ENCODE measurements around the gene NUP160. TPM values are rescaled to one million over a fixed set of nuclear protein-coding genes. Genes with fewer than 3 reads are reported as not detected.
"Not testable (repeated sequence)": the region's sequence is repeated elsewhere in the genome, so short reads cannot be mapped to it uniquely, and the experiment has no call there.

NUP160 gene
- polyA plus RNA-seq, 4 donors, result 60.5 to 70.1 (median 68.1) TPM

DNA sequence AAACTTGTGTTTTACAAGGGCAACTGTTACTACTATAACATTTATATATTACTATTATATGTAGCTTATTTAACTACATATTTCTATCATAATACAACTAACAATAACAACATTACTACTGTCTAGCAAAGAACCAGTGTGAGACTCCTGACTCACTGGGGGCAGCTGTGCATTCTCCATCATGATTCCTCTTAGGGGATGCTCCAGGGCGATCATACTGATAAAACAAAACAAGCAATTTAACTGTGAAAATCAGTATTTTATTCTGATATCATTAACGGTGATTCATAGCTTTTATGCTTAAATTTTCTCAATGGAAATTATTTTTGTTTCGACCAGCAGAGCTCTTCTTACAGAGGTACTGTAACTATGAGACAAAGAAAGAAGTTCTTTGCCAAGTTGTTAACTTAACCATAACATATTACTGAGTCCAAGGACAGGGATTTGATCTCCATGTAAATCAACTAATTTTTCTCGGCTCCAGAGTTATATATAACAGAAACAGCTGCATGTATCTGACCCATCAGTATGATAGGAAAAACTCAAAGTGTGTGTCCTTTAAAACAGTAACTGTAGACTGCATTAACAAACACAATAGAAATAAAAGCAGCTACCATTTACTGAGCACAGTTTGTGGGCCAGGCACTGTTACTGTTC lies 56.2 kb downstream of the NUP160 start:
- no peak for DNase-seq (ENCODE audit: low read depth in 4 of 4, low spot score in 3 of 4)

DNA sequence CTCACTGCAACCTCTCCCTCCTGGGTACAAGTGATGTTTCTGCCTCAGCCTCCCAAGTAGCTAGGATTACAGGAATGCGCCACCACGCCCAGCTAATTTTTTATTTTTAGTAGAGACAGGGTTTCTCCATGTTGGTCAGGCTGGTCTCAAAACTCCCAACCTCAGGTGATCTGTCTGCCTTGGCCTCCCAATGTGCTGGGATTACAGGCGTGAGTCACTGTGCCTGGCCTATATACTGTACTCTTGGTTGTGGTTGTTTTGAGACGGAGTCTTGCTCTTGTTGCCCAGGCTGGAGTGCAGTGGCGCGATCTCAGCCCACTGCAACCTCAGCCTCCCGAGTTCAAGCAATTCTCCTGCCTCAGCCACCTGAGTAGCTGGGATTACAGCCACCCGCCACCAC lies 58.1 kb downstream of the NUP160 start:
- not testable (repeated sequence) for DNase-seq (ENCODE audit: low read depth in 4 of 4, low spot score in 3 of 4)

DNA sequence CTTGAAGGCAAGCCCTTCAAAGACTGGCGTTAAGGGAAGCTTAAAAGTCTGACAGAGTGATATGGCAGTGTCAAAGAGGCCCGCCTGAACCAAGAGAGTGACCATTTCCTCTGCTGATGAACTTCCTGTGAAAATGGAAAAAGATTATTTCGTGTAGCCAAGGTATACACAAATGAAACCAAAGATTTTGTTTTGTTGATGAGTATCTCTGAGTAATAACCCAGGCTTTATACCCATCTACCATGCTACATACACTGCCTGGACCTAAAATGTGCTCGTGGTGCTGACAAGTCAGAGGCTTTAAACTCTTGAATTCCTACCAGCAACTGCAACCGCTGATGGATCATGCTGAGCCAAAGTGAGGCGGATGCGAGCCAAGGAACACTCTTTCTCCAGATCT lies 60.0 kb downstream of the NUP160 start:
- DNase-seq (ENCODE audit: low read depth in 4 of 4, low spot score in 3 of 4), result no peak

DNA sequence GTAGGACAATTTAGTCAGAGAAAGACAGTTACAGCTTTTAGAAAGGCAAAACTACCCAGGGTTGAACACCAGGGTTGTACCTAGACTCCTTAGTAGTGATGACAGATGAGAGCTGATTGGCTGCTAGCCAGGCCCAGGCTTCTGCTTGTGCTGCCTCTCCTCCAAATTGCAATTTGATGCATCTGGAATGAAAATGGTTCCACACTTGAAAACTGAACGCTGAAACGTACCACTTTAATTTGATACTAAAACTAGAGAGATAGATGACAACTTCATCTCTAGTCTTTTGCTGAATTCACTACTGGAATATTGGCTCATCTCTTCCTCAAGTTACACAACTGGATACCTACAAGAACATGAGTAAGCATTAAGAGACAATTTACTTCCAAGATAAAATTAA lies 61.8 kb downstream of the NUP160 start:
- no peak for DNase-seq (ENCODE audit: low read depth in 4 of 4, low spot score in 3 of 4)

DNA sequence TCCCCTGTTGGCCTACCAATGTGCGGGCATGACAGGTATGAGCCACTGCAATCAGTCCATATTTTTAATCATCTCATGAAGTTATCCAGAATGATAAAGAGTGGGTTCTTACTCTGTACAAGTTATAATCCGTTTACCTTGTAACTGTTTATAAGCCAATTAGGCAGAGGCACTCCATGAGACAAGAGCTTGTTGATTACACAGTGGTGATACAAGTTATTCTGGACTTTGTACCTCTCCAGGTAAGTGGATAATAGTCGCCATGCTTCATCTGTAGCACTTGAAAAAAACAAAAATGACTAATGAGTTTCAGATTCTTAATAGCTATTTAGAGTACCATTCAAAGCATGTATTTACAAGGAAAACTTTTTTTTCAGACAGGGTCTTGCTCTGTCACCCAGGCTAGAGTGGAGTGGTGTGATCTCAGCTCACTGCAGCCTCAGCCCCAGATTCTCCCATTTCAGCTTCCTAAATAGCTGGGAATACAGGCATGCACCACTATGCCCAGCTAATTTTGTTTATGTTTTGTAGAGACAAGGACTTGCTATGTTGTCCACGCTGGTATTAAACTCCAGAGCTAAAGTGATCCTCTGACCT lies 63.3 kb downstream of the NUP160 start:
- DNase-seq (ENCODE audit: low read depth in 4 of 4, low spot score in 3 of 4), result no peak

DNA sequence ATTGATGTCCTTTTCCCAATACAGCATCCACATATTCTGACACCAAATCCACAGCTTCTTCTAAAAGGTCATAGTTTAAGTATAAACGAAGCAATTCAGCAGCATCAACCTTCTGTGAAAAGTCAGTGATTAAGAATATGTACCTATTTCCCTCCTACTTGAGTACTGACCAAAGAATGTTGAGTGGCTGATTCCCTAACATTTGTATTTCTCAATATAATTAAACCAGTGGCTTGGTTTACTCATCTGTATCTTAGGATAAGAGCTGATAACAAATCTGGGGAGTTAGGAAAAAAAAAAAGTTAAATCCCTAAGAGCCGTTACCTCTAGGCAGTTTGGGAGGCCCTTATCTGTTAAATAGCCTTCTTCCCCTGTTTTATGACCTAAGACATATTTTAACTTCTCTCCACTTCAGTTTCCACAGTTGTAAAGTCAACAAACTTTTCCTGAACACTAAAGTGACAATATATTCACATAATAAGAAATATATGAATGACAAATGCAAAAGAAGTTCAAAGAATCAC lies 65.0 kb downstream of the NUP160 start:
- no peak for DNase-seq (ENCODE audit: low read depth in 4 of 4, low spot score in 3 of 4)

DNA sequence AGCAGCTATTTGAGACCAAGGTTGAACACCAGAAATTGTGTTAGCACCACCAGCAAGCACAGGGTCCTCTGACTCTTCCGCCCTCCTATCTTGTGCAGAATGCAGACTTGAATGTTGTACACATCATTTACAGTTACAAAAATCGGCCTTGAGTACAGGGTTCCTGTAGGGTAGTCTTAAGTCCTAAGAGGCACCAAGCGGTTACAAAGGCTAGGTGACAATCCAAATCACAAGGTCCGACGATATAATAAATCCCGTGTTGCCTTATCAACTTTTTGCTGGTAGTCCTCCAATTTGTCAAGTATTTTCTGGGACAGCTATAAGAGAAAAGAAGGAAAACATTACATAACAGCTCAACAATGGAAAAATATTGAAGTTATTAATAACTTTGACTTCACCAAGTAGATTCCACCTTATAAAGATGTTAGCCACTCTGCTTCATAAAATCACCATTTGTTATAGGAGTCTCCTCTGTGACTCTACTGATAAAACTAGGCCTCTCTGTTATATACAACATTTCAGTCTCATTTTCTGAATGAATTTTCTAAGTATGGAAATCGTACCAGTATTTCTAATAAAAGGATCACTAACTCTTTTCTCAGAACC lies 69.2 kb downstream of the NUP160 start:
- DNase-seq (ENCODE audit: low read depth in 4 of 4, low spot score in 3 of 4), result no peak

DNA sequence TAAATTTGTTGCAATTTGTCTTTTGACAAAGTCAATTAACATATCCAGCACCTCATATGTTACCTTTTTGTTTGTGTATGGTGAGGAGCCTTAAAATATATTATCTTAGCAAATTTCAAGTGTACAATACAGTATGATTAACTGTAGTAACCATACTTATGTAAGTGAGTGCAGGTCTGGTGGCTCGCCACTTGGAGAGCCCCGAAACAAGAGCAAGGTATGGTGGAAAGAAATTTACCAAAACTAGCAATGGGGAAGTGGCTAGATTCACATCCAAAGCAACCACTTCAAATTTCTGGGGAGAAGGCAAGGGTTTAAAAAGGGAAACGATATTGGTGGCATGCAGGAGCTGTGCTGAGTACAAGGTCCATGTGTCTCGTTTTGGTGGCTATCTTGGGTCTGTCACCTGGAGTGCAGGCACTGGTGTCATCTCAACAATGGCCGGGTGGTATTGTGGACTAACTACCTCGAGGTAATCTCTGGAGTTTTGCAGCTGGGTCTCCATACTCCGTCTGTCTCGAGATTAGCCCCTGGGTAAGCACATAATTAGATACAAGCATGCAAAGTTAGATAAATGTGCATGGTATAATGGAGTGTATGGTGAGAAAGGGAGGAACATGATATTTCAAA lies 72.8 kb downstream of the NUP160 start:
- DNase-seq (ENCODE audit: low read depth in 4 of 4, low spot score in 3 of 4), result no peak

DNA sequence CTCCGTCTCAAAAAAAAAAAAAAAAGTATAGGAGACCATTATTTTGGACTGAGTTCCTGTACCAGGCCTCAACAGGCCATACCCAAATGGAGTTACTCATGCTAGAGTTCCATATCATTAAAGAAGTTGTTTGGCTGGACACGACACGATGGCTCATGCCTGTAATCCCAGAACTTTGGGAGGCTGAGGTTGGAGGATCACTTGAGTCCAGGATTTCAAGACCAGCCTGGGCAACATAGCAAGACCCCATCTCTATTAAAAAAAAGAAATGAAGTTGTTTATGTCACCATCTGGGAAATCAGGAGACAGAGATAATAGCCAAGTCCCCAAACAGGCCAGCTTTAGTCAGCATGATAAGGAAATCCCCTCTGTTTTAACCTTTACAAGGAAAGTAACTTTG lies 74.3 kb downstream of the NUP160 start:
- DNase-seq (ENCODE audit: low read depth in 4 of 4, low spot score in 3 of 4), result no peak

DNA sequence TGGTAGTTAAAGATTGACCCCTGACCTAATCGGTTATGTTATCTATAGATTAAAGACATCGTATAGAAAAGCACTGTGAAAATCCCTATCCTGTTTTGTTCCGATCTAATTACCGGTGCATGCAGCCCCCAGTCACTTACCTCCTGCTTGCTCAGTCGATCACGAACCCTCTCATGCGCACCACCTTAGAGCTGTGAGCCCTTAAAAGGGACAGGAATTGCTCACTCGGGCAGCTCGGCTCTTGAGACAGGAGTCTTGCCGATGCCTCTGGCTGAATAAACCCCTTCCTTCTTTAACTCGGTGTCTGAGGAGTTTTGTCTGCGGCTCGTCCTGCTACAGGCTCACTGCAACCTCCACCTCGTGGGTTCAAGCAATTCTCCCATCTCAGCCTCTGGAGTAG lies 78.6 kb downstream of the NUP160 start:
- not testable (repeated sequence) for DNase-seq (ENCODE audit: low read depth in 4 of 4, low spot score in 3 of 4)

DNA sequence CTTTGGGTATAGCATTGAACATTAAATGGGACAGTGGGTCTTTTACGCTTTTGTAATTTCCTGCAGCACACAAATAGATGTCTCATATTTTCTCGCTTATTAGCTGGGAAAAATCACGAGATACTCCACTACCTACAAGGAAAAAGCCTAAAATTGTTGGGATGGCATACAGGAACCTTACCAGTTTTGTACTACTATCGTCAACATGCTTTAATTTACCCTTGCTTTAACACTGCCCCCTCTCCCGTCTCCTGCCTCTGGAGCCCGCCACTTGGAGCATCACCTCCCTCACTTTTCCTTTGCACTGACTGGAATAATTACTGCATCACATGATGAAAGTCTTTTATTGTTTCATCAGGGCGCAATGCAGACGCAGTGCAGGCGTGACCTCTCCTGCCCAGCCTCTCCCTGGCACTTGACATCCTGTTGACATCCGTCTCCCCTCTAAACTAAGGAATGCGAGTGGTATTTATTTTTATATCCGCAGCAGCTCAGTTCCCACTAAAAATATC lies 80.0 kb downstream of the NUP160 start:
- DNase-seq (ENCODE audit: low read depth in 4 of 4, low spot score in 3 of 4), result peak in 3 of 4 donors; percentile 50 to 65 (median 54)

DNA sequence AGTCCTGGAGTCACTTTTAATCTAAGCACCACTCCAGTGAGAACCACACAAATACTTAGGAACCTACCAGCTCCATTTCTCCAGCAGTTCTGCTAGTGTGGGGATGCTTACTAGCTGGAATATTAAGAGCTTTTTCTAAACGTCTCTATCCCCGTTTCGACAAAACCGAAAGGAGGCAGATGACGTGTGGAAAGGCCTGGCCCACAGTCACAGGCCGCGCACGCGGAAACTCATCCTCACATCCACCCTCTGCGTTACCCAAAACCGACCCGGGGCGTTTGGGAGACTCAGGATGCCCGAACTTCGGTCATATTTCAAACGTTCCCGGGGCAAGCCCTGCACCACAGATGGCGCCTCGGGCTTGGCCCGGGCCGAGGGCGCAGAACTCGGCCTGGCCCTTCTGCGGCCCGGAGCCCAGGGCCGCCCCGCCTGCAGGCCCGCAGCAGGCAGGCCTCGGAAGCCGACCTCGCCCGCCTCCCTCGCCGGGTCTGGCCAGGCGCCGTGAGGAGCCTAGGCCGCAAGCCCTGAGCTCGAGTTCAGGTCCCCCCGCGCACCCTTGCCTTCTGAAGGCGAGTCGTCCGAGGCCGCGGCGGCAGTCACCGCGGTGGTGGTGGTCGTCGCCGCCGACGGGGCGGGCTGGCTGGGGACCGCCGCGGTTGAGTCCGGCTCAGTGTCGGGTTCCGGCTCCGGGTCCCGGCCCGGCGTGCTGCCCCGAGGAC lies 81.5 kb downstream of the NUP160 start:
- DNase-seq (ENCODE audit: low read depth in 4 of 4, low spot score in 3 of 4), result peak; percentile 54 to 66 (median 60)

DNA sequence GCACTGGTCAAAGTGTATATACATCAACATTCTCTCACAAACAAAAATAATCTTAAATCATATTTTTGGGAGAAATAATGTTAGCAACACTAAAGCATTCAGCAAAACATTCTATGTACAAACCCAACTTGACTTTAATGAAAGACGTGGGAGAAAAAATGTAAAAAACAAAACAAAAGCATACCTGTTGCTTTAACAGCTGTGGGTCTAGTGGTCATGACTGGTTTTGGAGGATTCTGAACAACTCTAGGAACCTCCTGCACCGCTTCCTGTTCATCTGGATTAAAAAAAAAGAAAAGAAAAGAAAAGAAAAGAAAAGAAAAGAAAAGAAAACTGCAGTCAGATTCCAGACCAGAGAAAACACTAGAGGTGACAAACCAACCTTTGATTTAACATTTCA lies 83.1 kb downstream of the NUP160 start:
- DNase-seq (ENCODE audit: low read depth in 4 of 4, low spot score in 3 of 4), result no peak

DNA sequence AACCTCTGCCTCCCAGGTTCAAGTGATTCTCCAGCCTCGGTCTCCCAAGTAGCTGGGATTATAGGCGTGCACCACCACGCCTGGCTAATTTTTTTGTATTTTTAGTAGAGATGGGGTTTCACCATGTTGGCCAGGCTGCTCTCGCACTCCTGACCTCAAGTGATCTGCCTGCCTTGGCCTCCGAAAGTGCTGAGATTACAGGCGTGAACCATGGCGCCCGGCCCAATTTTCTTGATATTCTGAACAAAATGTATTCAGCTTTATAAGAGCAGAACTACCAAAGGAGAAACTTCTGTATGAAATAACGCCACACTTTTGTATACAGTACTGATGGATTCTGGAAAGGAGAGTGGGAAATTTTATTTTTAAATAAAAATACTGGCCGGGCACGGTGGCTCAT lies 88.9 kb downstream of the NUP160 start:
- DNase-seq (ENCODE audit: low read depth in 4 of 4, low spot score in 3 of 4), result not testable (repeated sequence)

DNA sequence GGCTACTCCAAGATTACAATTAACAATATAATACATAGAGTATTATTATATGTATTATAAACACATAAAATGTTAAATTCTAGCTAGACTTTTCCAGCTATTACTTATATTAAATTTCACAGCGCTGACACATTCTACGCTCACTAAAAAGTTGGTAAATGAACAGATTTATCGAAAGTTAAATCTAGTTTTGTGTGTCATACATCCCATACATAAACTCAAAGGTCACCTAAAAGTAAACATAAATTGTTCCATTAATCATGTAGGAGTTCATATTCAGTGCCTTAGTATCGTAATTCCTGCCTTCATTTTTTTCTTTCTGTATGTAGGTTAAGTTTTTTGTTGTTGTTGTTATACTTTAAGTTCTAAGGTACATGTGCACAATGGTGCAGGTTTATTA lies 91.9 kb downstream of the NUP160 start:
- no peak for DNase-seq (ENCODE audit: low read depth in 4 of 4, low spot score in 3 of 4)

DNA sequence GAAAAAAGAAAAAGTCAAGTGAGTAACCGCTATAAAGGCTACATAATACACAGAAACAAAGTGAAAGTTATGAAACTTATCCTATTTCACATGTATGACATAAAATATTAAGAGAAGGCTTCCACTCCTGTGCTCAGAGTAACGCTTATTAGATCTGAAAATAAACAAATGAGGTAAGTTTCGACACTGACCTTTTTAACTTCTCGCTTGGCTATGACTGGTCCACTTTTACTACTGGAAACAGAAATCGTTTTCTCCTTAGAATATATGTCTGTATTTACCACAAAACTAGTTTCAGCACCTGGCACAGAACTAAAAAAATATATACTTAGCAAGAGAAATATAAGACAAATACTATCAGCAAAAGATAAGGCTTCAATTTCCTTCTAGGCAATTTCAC lies 97.4 kb downstream of the NUP160 start:
- no peak for DNase-seq (ENCODE audit: low read depth in 4 of 4, low spot score in 3 of 4)

DNA sequence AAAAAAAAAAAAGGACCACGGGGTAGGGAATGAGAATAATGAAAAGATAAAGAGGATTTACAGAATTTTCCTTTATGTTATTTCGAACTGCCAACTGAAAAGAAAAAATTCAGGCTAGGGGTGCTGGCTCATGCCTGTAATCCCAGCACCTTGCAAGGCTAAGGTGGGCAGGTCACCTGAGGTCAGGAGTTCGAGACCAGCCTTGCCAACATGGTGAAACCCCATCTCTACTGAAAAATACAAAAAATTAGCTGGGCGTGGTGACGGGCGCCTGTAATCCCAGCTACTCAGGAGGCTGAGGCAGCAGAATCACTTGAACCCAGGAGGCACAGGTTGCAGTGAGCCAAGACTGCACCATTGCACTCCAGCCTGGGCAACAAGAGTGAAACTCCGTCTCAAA lies 105.7 kb downstream of the NUP160 start:
- DNase-seq (ENCODE audit: low read depth in 4 of 4, low spot score in 3 of 4), result not testable (repeated sequence)

DNA sequence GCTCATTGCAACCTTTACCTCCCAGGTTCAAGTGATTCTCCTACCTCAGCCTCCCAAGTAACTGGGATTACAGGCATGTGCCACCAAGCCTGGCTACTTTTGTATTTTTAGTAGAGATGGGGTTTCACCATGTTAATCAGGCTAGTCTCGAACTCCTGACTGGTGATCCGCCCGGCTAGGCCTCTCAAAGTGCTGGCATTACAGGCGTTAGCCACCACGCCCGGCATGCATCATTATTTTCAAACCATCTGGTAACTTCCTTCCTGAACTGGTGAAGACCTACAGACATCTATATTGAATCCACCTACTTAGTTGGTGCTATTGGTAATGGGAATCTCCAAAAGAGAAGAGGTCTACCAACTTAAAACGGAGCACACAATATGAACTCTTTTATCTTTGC lies 110.3 kb downstream of the NUP160 start:
- DNase-seq (ENCODE audit: low read depth in 4 of 4, low spot score in 3 of 4), result not testable (repeated sequence)

DNA sequence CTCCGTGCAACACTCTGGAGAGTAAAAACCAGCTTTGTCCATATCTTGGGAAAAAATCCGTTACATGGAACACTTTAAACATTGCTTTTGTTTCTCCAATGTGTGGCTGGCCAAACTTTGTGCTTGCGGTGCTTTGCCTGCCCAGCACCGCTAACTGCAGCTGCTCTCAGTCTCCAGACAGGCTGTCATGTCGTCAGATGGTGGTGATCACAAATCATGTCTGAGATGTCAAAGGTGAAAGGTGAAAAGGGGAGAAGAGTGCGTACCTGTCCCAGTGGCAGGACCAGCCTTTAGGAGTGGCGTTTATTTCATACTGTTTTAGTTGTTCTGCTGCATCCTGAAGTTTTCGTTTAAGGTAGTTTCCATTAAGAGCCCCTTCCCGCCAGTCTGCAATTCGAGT lies 115.9 kb downstream of the NUP160 start:
- no peak for DNase-seq (ENCODE audit: low read depth in 4 of 4, low spot score in 3 of 4)

DNA sequence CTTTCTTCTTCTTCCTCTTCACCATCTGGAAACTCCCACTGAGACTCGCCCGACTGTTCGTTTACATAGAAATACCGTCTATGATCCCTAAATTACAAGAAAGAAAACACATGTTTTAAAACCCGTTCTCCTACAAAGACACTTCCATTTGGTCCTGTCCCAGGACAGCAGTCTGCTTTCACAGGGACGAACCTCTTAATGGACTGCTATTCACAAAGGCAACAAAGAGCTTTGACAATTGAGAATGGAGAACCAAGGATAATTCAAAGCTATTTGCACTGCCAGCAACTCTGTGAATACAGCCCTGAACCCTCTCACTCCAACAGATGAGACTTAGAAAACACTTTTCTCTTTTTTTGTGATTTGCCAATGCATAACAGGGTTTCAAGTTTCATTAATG lies 116.7 kb downstream of the NUP160 start:
- no peak for DNase-seq (ENCODE audit: low read depth in 4 of 4, low spot score in 3 of 4)

Measured in right renal pelvis (tissue), 4 donors.